Liver (tissue), 1 donor: Measurements from ENCODE around the gene TTC33.

Experiments used
- SP1 ChIP-seq: IDR thresholded peaks from 2 replicates; pipeline ENCODE4 v1.6.1; 2018; ENCODE audit warnings: antibody characterized with exemption, mild to moderate bottlenecking
- TAF1 ChIP-seq: conservative IDR thresholded peaks from 2 replicates; pipeline ENCODE4 v1.6.1; 2016; ENCODE audit warnings: antibody characterized with exemption, mild to moderate bottlenecking
- donor health status: healthy.

DNA sequence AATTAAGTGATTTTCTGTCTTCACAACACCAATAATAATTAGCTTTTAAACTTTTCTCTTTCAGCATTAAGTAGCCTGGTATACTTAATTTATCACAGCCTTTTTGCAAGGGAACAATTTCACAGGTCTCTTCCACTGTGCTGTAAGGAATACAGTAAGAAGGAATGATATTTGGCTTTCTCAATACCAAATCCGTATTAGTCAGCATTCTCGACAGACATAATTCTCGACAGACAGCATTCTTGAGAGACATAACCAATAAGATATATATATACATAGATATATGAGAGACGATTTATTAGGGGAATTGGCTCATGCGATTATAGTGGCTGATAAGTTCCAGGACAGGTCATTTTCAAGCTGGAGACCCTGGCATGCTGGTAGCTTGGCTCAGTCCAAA lies 24.4 kb upstream of the TTC33 start:
- TF ChIP-seq SP1 (no peak), TAF1 (no peak)
